ENCODE measurements around the gene ADGRG6.

DNA sequence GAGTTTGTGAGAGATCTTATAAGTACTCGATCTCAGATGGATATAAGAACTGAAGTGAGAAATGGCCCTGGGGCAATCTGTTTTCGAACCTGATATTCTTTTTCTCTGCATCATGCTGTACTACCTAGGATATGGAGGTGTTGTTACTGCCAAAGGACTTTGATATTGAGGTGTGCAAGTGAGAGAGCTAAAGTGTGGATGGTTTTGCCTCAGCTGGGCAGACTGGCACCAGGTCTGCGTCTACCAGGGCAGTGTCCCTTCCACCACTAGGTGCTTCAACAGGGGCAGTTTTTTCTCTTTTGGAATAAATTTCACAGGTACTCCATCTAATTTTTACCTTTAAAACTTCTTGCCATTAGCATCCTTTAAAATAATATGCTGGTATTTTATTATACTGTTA lies 35.0 kb downstream of the ADGRG6 start:
- TF ChIP-seq POLR2A (IDR thresholded peaks at IDR 0.05; ENCODE audit: low read depth, low read length) (no peak), EZH2 (IDR thresholded peaks at IDR 0.05; ENCODE audit: borderline replicate concordance, low read depth, low read length, severe bottlenecking) (no peak), POLR2AphosphoS5 (IDR thresholded peaks at IDR 0.05; ENCODE audit: insufficient read depth, low read depth, low read length) (no peak)
- TF ChIP-seq, protein P1, sequence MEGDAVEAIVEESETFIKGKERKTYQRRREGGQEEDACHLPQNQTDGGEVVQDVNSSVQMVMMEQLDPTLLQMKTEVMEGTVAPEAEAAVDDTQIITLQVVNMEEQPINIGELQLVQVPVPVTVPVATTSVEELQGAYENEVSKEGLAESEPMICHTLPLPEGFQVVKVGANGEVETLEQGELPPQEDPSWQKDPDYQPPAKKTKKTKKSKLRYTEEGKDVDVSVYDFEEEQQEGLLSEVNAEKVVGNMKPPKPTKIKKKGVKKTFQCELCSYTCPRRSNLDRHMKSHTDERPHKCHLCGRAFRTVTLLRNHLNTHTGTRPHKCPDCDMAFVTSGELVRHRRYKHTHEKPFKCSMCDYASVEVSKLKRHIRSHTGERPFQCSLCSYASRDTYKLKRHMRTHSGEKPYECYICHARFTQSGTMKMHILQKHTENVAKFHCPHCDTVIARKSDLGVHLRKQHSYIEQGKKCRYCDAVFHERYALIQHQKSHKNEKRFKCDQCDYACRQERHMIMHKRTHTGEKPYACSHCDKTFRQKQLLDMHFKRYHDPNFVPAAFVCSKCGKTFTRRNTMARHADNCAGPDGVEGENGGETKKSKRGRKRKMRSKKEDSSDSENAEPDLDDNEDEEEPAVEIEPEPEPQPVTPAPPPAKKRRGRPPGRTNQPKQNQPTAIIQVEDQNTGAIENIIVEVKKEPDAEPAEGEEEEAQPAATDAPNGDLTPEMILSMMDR (IDR thresholded peaks at IDR 0.05; ENCODE audit: extremely low read depth in 1 of 2, insufficient read depth in 1 of 2, low read depth in 1 of 2, low read length in 2 of 2), result no peak

All from endothelial cell of umbilical vein (primary cell).